EH (cell line): ENCODE results near the gene USP44.

Experiments
- DNase-seq: peaks from one replicate; pipeline ENCODE4 v3.0.0-alpha.2; 2015; ENCODE audit warnings: low read depth

Gene USP44

GRCh38 chr12:95548056-95548538 lies 3.2 kb downstream of the USP44 start:
- DNase-seq = no peak

DNA sequence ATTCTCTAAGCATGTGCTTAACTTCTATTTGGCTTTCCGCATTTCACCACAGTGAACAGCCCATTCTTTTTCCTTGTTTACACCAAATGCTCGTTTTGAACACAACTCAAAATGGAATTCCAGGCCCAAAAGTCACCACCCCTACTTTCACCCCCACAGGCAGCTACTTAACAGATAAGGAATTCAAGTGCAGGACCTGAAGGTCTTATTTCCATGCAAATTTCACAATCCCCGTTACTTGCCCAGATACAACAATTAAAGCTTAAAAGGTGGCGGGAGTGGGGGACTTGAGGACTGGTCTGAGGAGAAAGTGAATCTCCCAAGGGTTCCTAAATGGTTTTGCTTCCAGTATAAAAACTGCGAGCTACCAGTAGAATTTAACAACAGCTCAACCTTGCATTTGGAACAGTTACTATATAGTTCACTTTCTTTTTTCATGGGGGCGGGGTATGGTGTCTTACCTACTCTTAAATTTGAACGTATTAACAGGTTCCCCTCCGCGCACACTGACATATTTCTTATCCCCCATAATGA lies 3.7 kb downstream of the USP44 start:
- DNase-seq = peak; percentile 41

DNA sequence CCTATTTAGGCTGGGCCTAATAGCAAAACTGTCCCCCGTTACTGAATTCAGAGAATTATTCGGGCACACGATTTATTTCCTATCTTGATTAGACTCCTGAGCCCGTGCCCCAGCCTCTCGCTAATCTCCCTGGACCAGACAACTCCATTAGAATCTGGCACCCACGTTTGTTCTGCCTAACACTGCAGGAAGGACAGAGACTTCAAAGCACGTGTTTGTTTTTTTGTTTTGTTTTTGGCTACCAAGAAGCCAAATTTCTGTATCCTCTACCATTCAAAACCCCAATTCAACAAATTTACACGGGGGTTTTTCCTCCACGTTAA lies 4.8 kb downstream of the USP44 start:
- no peak for DNase-seq

DNA sequence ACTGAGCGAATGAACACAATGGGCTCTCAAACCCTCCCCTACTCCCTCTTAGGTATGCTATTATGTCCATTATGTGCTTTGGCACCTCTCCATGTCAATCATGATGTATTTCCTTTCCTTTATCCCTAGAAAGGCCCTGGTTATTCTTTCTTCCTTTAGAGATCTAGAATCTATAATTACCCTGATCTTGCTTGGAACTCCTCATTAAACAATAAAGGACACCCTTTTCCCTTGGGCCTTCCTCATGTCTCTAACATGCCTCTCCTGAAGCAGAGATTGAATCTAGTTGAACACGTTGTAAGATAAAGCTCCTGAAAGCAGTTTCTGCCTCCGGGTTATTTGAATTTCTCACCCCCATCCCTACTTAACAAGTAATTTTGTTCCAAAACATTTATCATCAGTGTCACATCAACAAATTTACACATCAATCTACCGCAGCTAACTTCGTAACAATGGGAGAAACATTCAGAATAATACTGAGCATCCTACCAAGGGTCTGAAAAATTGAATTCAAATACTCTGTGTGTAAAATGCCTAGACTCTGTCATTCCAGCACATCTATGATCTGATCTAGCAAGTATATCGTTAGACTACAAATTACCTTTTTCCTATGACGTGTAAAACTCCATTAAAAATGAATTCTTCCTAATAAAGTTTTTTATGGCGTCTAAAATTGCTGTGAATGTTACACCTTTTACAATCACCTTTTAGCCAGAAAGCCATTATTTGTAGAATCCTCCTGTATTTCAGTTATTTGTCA lies 5.4 kb downstream of the USP44 start:
- no peak for DNase-seq

- no peak for DNase-seq
Measured at GRCh38 chr12:95545303-95545702, 6.0 kb downstream of the USP44 start.

GRCh38 chr12:95544756-95545155 lies 6.5 kb downstream of the USP44 start:
- DNase-seq = no peak

GRCh38 chr12:95543305-95543704 lies 8.0 kb downstream of the USP44 start:
- DNase-seq = no peak

GRCh38 chr12:95541436-95541835 lies 9.8 kb downstream of the USP44 start:
- no peak for DNase-seq

DNA sequence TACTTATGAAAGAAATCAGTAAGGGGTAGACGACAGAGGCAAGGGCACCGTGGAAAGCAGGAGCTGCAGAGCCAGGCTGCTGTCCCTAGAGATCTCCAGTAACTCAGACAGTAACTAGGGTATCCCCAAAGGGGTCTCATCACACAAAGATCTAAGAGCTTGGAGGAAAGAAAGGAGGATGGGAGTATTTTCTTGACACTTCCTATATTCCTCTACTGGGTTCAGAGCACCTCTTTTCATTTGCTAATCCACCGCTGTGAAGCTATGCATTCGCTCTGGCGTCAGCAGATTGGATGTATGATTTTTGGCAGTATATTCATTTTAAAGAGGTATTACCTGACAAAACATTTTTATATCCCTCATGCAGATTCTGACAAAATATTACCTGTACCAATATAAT lies 12.6 kb downstream of the USP44 start:
- no peak for DNase-seq

- DNase-seq = no peak
Measured at GRCh38 chr12:95538006-95538405, 13.3 kb downstream of the USP44 start.

DNA sequence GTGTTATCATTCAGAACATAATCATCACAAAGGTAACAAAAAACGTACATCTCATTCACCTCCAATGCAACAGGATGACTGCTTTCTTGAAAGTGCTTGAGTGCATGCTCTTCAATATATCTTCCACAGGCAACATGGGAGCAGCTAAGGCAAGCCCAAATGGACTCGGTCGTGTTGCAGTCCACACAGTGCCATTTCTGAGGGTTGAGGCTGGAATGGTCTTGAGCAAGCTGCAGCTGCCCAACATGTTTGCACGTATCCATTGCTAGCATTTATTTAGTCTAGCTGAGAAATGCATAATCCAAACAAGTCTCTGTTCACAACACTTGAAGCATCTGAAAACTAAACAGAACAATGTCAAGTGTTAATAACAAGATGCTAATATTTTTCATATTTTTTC lies 17.3 kb downstream of the USP44 start:
- DNase-seq = no peak

DNA sequence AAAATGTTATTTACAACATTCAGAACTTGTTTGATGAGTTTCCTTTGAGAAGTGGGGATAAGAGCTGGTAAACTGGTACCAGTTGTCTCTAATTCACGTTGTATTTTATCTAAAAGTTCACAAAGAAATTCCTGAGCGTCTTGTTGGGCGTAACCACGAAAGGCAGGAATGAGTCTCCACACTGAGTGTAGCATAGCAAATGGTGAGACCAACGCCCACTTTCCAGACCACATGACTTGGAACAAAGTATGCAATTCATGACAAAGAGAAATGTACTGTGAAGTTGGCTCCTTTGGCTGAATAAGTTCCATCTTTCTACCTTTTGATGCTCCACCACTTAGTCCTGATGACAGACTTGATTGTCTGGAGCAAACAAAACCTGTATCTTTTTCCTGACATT lies 18.4 kb downstream of the USP44 start:
- DNase-seq = peak; percentile 52

DNA sequence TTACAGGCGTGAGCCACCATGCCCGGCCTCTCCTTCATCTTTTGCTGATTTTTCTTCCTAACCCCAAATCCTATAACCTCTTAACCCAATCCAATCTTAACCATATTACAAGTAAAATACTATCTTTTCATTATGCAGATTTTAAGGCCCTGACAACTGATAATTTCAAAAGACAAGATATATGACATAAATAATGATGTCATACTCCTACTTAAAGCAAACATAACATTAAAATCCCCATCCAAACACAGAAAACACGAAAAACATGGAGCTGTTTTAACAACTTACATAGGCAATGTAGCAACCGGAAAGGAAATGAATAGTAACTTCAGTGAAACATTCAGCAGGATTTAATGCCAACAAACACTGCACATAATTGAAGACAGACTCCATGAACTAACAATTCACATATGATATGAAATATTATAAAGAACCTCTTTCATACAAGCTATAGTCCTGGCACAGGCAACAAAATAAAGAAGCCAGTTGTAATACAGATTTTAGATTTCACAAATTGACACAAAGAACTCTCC lies 21.5 kb downstream of the USP44 start:
- no peak for DNase-seq

DNA sequence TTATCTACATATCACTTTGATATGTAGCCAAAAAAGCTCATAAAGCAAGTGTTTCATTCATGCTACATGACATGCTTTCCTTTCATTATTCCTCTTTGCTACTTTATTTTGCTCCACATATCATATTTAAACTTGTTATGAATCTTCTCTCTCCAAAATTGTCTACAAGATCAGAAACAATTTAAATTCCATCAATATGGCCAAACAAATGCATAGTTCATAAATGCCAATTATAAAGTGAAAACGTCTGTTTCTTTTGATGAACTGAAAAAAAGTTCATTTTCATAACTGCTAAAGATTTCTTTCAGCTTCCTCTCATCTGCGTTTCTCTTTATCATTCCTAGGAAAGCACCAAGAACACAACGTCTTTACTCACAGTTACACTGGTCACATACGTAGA lies 22.8 kb downstream of the USP44 start:
- no peak for DNase-seq

GRCh38 chr12:95522692-95523091 lies 28.6 kb downstream of the USP44 start:
- DNase-seq = no peak

- DNase-seq = no peak
Measured at GRCh38 chr12:95520816-95521215, 30.5 kb downstream of the USP44 start.

DNA sequence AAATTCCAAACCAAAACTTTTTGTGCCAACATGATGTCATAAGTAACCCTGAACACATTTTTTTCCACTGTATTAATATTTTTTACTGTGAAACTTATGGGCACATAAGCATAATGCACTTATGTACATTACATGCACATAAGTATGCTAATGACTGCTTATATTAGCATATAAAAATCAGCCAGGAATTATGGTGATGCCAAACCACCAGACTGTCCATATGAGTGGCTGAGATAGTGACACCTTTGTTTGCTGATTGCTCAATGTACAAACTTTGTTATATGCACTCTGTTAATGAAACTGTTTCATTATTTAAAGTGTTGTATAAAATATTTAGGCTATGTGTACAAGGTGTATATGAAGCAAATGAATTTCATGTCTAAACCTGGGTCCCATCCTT lies 32.3 kb downstream of the USP44 start:
- no peak for DNase-seq

GRCh38 chr12:95517246-95517645 lies 34.0 kb downstream of the USP44 start:
- no peak for DNase-seq

DNA sequence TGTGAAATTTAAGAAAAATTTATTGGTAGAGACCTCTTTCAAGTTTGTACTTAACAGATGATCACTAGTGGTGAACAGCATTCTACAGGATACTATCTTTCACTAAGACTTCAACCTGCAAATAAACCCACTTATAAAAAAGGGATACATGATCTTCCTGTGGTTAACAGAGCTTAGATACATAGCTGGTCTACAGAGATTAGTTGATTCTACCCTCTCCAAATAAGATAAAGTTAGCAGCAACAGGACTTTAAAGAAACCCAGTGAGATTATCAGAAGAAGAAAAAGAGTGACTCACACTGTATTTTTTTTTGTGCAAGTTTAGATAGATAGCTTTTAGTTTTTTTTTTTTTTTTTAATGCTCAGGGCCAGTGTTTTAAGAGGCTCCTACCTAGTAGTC lies 34.5 kb downstream of the USP44 start:
- no peak for DNase-seq

DNA sequence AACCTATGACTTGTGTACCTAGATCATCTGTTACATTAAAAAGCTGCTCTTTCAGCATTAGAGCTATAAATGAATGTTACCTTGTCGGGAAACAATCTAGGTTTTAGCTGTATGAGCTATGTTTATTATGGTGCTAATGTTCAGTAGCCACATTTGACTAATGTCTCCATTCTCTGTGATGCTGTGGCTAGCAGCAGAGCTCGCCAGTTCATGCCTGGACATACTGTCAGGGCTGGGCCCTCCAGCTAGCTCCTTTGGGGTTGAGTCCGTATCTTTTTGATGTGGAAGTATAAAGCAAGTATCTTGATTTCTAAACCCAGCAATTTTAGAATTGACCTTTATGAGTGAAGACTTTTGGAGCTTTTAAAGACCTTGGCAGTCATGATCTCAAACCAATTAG lies 36.1 kb downstream of the USP44 start:
- DNase-seq = no peak

DNA sequence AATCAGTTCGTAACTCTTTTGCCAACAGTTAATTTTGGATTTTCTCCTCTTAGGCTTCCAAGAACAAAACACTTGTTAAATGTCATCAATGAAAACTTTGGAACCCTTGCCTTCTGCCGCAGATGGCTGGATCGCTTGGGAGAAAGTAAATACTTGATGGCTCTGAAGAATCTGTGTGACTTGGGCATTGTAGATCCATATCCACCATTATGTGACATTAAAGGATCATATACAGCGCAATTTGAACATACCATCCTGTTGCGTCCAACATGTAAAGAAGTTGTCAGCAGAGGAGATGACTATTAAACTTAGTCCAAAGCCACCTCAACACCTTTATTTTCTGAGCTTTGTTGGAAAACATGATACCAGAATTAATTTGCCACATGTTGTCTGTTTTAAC lies 37.7 kb downstream of the USP44 start:
- no peak for DNase-seq

- no peak for DNase-seq
Measured at GRCh38 chr12:95511977-95512376, 39.3 kb downstream of the USP44 start.

DNA sequence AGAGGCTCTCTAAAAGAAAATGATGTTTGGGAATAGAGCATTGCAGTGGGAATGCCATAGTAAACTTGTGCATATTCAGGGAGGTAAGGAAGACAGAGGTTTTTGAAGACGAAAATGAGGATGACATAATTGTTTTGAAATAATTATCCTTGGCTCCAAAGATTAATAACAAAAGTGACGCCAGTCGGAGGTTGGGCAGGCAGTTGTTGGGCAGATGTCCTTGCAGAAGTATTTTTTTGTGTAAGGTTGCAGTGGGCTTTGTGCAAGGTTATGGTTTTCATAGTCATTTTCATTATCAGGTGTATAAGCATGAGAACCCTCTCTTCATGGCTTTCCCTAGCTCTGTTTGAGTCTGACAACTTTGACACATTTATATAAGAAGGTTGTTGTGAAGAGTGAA lies 42.0 kb downstream of the USP44 start:
- no peak for DNase-seq
